ENCODE measurements around the gene CDK14.

DNA sequence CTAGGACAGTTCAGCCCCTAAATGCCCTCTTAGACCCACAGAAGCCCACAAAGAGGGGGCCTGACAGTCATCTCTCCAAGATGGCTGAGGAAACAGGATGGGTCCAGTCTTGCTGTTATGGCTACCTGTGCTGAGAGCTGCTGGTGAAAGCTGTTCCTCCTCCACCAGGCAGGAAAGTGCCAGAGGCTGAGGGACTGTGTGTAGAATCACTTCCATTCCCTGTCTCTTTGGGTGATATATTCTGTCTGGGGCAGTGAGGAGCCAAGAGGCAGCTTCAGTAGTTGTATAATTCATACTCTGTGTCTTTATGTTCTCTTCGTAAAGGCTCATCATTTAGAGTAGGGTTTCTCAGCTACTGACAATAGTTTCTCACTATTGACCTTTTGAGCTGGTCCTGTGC, 425.8 kb downstream of the CDK14 start:
- TF ChIP-seq, protein P1, sequence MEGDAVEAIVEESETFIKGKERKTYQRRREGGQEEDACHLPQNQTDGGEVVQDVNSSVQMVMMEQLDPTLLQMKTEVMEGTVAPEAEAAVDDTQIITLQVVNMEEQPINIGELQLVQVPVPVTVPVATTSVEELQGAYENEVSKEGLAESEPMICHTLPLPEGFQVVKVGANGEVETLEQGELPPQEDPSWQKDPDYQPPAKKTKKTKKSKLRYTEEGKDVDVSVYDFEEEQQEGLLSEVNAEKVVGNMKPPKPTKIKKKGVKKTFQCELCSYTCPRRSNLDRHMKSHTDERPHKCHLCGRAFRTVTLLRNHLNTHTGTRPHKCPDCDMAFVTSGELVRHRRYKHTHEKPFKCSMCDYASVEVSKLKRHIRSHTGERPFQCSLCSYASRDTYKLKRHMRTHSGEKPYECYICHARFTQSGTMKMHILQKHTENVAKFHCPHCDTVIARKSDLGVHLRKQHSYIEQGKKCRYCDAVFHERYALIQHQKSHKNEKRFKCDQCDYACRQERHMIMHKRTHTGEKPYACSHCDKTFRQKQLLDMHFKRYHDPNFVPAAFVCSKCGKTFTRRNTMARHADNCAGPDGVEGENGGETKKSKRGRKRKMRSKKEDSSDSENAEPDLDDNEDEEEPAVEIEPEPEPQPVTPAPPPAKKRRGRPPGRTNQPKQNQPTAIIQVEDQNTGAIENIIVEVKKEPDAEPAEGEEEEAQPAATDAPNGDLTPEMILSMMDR (conservative IDR thresholded peaks at IDR 0.05; ENCODE audit: low read length) = no peak
- no peak for TF ChIP-seq EZH2phosphoT487 (IDR thresholded peaks at IDR 0.05; ENCODE audit: borderline replicate concordance)

All from Loucy (cell line).